ENCODE measurements around the gene NME7.

NME7 gene

DNA sequence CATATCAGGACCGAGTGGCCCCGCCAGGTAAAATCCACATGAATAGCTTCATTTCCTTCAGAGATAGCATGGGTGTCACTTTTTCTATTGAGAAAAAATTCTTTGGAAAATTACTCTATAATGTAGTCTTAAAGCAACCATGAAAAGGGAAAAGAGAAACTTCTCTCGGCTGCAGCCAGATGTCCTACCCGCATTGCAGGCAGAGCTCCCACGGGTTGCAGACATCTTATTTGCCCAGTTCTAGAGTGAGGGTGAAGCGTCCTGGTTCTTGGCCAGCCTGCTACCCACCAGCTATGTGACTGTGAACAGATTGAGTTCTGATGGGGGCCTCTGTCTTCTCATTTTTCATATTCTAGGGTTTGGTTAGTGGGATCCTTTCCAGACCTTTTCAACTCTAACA is 256.1 kb downstream of the NME7 start:
- no peak overlapping the region for H3K4me3 ChIP-seq (ENCODE audit: low read length)
- no peak for DNase-seq (ENCODE audit: low read depth)
- TF ChIP-seq, protein P1, sequence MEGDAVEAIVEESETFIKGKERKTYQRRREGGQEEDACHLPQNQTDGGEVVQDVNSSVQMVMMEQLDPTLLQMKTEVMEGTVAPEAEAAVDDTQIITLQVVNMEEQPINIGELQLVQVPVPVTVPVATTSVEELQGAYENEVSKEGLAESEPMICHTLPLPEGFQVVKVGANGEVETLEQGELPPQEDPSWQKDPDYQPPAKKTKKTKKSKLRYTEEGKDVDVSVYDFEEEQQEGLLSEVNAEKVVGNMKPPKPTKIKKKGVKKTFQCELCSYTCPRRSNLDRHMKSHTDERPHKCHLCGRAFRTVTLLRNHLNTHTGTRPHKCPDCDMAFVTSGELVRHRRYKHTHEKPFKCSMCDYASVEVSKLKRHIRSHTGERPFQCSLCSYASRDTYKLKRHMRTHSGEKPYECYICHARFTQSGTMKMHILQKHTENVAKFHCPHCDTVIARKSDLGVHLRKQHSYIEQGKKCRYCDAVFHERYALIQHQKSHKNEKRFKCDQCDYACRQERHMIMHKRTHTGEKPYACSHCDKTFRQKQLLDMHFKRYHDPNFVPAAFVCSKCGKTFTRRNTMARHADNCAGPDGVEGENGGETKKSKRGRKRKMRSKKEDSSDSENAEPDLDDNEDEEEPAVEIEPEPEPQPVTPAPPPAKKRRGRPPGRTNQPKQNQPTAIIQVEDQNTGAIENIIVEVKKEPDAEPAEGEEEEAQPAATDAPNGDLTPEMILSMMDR (IDR thresholded peaks at IDR 0.05; ENCODE audit: insufficient read depth, low read depth, low read length, missing control alignments) = no peak

DNA sequence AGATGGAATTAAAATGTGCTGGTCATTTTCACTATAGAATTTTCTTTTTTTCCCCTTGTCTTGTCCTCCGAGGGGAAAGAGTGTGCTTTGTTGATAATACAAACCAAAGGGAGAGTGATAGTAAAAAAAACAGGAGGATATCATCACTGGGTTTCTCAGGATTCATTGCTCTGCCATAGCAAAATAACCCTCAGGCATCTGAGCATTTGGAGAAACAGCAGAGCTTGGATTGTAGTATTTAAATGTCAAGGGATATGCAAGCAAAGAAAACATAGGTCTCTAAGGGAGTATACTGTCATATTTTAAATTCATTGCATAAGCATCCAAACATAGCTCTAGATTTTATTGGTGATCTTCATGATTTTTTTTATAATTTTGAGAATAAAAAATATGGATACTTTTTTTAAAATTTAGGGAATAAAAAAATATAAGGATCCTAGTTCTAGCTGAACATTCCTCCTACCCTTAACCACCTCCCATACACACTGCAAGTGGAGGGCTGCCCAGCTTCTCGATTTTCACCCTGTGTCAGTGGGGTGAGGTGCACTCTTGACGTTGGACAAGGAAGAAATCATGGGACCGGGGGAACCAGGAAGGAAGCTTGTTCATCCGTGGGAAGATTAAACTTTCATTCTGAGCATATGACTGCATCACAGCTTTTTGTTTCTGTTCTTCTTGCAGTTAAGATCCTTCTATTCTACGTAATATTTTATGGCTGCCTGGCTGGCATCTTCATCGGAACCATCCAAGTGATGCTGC is 256.7 kb downstream of the NME7 start:
- TF ChIP-seq, protein P1 (IDR thresholded peaks at IDR 0.05; ENCODE audit: insufficient read depth, low read depth, low read length, missing control alignments) = no peak
- no peak overlapping the region for H3K4me3 ChIP-seq (ENCODE audit: low read length)
- DNase-seq (ENCODE audit: low read depth) = no peak

DNA sequence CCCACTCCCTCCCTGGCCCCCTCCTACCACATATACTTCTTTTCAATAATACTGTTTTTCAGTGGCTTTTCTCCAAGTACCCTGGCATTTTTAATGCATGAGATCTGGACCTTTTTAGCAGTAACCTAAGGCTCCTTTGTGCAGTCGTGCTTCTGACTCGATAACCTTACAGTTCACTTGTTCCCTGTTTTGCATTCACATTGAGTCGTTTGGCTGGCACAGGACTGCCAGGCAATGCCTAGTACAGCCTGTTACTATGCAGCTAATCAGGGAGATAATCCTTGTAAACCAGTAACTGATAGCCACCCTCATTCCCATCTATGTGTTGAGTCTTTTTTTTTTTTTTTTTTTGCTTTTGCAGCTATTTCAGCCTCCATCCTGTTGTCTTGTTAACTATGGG is 257.4 kb downstream of the NME7 start:
- TF ChIP-seq, protein P1 (IDR thresholded peaks at IDR 0.05; ENCODE audit: insufficient read depth, low read depth, low read length, missing control alignments) = no peak
- no peak for DNase-seq (ENCODE audit: low read depth)
- no peak overlapping the region for H3K4me3 ChIP-seq (ENCODE audit: low read length)

DNA sequence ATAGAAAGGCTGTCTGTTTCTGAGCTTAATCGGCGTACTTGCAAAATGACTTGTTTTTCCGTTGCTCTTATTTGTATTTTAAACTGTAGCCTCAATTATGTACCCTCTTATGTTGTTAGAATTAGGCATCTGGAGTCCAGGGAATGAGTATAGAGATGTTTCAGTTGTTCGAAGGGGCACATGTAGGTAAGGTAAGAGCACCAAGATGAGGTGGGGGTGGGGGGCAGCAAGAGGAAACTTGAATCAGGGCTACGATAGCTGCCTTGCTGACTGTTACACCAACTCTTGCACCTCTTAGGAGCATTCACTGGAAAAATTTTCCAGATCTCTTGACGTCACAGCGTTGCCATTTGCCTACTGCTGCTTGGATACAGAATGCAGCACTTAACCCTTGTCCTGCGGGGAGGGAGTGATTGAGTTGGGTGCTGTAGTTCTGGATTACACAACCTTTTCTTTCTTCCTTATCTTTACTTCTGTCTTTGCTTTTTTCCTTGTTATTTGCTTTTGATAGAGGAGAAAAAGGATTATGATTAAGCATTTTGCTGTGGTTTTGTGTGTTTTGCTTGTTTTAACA is 257.9 kb downstream of the NME7 start:
- DNase-seq (ENCODE audit: low read depth) = peak; percentile 84
- peak overlapping the region; percentile 18 for H3K4me3 ChIP-seq (ENCODE audit: low read length)
- TF ChIP-seq, protein P1 (IDR thresholded peaks at IDR 0.05; ENCODE audit: insufficient read depth, low read depth, low read length, missing control alignments) = no peak

DNA sequence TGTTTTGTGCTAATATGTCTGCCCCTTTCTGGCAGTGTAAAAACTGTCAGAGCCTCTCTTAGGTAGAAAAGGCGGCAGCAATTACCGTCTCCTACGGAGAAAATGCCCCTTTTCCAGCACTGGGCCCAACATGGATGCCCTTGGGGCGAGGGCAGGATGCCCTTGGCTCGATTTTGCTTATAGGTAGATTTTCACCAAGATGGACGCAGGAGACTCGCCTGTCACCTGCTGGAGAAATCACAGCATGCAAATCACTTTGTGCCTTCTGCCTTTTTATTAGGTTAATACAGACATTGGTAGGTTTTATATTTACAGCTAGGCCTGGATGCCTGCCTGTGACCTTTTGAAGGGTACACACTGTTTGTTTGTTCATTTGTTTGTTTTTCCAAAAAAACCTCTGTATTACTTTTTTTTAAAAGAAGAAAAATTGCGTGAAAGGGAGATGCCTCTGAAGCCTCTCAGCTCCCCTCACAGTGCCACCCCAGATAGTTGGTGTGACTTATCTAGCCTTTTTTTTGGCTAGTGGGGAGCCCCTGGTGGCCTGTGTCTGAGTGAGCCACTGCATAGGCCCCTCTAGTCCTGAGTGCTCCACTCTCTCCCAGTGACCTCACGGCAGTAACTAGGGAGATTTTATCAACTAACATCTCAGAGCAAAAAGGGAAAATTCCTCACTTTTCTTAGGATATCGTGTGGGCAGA is 258.6 kb downstream of the NME7 start:
- H3K4me3 ChIP-seq (ENCODE audit: low read length) = peak overlapping the region; percentile 79
- TF ChIP-seq, protein P1 (IDR thresholded peaks at IDR 0.05; ENCODE audit: insufficient read depth, low read depth, low read length, missing control alignments) = peak; percentile 51
- DNase-seq (ENCODE audit: low read depth) = no peak

DNA sequence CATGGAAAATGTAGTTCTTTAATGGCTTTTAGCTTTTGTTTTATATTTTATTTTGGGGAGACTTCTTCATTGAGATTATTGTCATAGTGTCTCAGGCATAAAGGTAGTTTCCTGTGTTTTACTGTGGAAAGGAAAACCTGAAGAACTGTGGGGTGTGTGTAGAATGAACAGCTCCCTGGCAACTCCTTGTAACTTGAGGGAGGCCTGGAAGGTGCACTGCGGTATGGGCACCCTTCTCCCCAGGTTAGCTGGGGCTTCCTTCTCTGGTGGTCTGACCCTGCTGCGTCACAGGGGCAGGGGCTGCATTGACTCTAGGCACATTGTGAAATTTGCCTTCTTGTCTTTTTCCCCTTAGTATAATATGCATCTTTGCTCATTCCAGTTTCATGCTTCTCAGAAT is 259.4 kb downstream of the NME7 start:
- TF ChIP-seq, protein P1 (IDR thresholded peaks at IDR 0.05; ENCODE audit: insufficient read depth, low read depth, low read length, missing control alignments) = no peak
- H3K4me3 ChIP-seq (ENCODE audit: low read length) = peak overlapping the region; percentile 79

More for the DNA sequence above, 259.4 kb downstream of the NME7 start:
- DNase-seq (ENCODE audit: low read depth) = no peak

Measured in epithelial cell of esophagus (primary cell).